GM19240 (cell line): ENCODE measurements around the gene BEND5.

Source experiments
- DNase-seq: peaks from one replicate; pipeline ENCODE4 v3.0.0; 2011; ENCODE audit warnings: low spot score; ENCODE audit not compliant: insufficient read length

Gene BEND5, protein sequence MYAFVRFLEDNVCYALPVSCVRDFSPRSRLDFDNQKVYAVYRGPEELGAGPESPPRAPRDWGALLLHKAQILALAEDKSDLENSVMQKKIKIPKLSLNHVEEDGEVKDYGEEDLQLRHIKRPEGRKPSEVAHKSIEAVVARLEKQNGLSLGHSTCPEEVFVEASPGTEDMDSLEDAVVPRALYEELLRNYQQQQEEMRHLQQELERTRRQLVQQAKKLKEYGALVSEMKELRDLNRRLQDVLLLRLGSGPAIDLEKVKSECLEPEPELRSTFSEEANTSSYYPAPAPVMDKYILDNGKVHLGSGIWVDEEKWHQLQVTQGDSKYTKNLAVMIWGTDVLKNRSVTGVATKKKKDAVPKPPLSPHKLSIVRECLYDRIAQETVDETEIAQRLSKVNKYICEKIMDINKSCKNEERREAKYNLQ

DNA sequence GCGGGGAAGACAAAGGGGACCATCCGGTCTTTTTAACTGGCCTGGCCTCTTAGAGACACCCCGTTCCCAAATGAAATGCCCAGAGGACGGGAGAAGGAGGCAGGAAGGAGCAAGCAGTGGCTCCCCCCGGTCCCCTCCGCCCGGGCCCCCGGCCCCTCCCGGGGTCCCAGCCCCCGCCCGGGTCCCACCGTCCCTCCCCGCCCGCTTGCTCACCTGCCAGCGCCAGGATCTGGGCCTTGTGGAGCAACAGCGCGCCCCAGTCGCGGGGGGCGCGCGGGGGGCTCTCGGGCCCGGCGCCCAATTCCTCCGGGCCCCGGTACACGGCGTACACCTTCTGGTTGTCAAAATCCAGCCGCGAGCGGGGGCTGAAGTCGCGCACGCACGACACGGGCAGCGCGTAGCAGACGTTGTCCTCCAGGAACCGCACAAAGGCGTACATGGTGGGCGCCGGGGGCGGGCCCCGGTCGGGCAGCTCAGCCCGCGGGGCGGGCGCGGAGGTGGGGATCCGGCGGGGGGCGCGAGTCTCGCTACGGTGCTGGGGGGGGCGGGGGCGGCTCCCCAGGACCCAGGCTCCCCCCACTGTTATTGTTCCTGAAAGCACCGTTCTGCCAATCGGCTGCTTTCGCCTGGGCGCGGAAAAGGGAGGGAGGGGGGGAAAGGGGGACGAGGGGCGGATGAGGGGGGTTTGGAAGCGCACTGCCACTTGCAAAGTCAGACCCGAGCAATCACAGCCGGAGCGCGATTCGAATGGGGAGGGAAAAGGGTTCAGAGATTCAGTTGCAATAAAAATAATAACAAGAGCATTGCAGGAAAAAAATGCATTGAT, at the start of gene BEND5:
Gene BEND5, minus strand, starts transcription at position 499 of the 826 bp plus-strand sequence. Its CDS starts 60 bp downstream, at position 439.
- DNase-seq, result no peak

DNA sequence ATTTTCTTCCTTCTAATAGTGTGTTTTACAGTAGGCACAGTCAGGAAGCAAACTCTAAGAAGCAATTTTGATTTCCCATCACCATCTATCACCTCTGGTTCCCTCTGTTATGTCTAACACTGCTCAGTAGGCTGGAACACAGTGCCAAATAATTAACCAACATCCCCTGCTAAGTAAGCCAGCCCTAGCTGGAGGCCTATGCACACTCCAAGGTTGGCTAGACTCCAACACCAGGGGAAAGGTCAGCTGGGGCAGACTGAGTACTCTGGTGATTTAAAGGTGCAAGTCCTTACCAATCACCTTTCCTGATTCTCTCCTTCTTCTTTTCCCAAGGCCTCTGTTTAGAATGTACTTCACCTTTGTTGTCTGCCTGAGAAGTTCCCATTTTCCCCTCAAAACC, 46.5 kb upstream of the BEND5 start:
- no peak for DNase-seq

DNA sequence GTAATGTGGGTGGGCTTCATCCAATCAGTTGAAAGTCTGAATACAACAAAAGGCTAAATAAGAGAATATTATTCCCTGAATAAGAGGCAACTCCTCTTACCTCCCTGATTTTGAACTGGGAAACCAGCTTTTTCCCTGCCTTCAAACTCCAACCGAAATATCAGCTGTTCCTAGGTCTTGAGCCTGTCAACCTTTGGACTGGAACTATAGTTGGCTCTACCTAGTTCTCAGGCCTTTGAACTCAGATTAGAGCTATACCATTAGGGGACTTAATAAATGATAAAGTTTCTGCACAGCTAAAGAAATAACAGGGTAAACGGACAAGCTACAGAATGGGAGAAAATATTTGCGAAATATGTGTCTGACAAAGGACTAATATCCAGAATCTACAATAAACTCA, 43.8 kb upstream of the BEND5 start:
- DNase-seq, result no peak

DNA sequence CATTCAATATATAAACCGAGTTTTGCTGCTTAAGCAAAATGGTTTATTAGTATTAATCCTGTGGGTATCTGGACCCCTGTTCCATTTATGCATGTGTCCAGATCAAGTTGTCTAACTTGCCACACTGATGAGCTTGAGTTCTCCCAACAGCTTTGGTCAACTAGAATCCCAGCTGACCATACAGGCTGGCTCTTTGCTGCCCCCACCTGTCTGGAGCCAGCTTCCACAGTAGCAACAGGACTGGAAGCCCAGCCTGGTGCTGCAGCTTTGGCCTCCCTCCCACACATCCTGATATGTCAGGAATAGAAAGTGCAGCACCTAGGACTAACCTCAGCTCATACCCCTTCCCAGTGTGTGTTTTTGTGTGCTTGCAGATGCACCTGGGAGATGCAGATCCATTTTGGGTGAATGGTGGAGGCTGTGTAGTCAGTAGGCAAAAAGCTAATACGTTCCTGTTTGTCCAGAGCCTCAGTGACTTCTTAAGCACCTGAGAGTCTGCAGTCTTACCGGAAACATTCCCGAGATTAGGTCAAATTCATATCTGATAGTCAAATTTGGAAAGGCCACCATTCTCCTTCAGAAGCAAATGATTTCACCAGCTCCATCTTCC, 40.9 kb upstream of the BEND5 start:
- peak; percentile 32 for DNase-seq

DNA sequence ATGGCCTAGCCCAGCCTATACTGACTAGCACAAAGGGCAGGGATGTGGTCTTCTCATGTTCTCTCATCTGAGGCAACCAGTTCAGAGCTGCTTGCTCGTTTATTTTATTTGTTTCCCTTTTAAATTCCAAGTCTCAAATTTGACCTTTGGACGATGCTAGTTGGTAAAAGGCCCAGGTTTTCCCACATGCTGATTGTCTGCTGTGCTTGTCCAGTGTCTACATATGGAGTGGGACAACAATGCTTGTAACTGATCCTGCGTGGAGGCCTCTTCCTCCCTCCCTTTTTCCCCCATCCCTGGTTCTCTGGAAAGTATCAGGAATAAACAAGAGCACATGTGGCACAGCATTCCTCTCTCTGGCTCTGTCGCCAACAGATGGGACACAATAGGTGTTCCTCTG, 34.0 kb upstream of the BEND5 start:
- DNase-seq, result no peak

DNA sequence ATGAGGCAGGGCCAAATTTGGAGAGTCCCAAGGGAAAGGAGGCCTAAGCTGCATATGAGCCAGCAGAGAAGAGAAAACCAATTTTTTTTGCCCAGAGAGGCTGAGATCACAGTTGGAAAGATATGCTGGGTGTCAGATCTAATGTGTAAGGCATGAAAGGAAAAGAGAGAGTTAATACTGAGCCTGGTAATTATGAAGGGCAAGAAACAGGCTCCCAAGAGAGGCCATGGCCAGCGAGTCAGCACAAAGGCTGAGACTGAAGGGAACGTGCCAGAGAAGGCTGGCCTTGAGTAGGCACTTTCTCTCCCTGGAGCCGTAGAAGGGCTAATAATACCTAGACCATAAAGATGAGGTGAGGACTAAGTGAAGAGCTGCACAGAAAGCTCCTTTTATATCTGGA, 31.8 kb upstream of the BEND5 start:
- DNase-seq, result no peak

DNA sequence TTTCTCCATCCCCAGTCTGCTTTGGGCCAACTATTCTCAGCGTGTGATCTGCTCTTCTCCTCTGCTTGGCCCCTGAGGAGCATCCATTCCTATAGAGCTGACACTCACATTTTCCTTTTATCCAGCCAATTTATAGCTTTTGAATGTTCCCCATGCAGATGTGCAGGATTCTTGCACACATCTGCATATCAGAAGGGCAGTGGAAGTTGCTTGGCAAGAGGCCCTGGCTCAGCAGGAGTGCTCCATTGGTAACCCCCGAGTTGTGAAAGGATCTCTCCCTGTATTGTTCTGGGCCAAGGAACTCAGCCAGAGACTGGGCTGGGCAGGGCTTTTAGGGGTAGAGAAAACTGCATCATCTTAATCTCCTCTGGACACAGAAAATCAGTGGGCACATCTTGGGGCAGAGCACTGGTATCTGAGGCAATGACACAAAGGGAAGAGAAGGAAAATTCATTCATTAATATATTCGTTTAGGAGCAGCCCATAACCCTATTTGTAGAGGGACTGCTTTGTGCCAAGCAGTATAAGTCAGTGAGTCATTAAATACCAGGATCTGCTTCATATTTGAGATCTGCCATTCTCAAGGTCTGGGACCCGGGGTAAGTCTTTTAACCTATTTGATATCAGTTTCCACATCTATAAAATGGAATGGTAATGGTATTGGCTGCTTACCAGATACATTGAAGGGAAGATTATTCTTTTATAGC, 31.0 kb upstream of the BEND5 start:
- DNase-seq, result no peak

DNA sequence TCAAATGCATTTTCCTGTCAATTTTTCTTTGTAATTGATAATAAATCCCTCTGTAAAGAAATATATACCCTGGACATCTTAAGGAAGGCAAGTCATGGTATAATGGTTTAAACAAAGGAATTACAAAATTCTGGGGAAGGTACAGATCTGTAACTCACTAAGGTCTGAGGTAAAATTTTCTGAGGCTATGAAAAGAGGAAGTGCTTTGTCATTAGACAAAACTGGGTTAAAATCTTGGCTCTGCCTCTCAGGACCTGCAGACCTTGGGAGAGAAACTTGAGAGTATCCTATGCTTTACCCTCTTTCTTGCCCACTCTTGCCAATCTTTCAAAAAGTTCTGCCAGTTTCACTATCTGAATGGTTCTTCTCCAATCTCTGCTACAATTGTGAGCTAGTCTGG, 26.8 kb upstream of the BEND5 start:
- DNase-seq, result no peak

DNA sequence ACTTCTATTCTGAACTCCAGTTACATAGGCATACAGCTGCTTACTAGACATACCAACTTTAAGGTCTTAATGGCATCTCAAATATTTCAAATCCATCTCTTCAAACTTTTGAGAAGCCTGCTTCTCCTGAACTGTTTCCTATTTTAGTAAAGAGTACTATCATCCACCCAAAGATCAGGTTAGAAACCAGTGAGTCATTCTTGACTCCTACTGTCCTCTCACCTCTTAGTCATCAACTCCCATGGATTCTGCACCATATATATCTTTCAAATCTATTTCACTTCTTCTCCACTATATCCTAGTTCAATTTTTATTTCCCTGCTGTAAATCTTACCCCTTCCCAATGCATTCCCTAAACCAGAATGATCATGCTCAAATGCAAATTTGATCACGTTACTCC, 18.1 kb upstream of the BEND5 start:
- DNase-seq, result no peak

DNA sequence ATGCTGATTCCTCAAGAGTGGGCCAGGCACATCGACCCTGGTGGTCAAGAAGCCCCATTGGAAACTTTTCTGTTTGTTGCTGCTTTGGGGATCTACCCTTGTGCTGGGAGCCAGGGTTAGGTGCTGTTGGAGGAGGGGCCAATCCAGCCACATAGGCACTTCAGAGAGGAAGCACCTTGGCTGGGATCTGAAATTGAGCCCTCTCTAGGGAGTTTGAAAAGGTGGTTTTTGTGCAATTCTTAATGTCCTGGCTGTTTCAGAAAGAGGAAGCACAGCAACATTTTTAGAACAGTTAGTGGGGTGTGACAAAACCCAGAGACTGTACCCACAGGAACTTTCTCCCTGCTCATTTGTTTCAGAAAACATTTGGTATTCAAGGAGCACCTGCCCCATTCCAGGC, 17.2 kb upstream of the BEND5 start:
- no peak for DNase-seq

DNA sequence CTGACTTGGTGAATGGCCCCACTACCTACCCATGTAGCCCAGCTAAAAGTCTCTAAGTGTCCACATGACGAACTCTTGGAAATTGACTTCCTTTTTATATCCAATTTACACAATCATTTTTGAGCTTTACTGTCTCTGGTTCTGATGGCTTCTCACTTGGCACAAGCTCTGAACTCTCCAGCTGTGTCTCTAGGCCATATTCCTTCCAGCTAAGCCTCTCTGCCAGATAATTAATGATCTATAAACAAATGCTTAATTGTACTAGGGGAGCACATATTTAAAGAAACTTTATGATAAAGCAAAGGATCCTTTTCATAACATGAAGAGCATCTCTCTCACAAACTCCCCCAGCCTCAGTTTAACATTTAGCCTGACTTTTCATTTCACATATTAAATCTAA, 16.3 kb upstream of the BEND5 start:
- DNase-seq, result no peak

DNA sequence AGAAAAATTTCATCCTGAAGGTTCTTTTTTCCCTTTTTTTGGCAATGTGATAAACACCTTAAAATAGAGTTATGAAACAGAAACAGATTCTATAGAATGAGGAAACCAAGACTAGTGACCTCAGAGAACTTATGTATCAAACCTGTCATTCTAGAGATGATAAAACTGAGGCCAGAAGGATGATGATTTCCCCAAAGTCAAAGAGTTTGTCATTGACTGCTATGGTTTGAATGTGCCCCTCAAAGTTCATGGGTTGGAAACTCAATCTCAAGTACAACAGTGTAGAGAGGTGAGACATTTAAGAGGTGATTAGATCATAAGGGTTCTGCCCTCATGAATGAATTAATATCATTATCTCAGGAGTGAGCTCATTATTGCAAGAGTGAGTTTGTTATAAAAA, 13.7 kb upstream of the BEND5 start:
- DNase-seq, result no peak

DNA sequence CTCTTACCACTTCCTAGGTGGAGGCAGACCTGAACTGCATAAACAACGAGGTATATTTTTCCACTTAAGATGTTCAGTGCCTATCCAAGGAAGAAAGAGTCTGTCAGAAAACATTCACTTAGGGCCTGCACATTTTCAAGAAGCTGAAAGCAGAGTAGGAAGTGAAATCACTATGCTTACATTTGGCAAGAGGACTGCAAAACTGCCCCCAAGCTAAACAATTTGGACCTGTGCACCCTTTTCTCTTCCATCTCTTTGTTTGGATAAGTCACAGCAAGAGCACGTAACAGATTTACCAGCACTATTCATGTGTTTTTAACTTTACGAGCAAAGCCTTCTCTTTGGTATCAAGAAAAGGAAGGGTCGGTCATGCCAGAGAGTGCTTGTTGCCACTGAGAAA, 13.2 kb upstream of the BEND5 start:
- DNase-seq, result no peak

DNA sequence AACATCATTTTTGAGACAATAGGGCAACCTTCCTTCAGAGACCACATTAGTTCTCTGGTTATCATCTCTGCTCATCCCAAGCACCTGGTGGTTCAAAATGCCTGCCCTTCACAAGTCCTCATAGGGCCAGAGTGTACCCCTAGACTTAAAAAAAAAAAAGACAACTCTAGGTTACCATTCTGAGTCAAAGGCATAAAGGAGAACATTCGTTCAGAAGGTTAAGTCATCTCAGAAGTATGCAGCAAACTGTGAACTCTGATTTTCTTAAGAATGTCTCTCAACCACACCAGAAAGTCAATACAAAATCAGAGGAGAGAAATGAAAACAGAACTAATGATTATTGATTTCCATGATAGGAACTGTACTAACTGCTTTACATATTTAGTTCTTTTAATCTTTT, 9.2 kb upstream of the BEND5 start:
- no peak for DNase-seq

DNA sequence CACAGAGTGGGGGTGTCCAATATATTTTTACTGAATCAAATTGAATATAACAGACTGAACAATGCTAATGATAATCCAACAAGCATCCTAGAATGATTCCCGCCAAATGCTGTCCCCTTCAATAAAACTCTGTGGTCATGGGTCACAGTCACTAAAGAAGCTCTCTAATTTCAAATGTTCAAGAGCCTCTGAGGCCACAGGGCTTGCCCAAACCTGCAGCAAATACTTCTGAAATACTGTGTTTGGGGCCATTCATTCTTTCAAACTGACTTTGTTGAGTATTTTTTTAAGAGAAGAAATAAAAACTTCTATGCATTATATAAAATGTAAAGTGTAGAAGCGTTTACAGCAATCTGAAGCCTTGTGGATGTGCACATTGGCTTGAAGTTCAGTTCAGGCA, 7.6 kb upstream of the BEND5 start:
- no peak for DNase-seq

DNA sequence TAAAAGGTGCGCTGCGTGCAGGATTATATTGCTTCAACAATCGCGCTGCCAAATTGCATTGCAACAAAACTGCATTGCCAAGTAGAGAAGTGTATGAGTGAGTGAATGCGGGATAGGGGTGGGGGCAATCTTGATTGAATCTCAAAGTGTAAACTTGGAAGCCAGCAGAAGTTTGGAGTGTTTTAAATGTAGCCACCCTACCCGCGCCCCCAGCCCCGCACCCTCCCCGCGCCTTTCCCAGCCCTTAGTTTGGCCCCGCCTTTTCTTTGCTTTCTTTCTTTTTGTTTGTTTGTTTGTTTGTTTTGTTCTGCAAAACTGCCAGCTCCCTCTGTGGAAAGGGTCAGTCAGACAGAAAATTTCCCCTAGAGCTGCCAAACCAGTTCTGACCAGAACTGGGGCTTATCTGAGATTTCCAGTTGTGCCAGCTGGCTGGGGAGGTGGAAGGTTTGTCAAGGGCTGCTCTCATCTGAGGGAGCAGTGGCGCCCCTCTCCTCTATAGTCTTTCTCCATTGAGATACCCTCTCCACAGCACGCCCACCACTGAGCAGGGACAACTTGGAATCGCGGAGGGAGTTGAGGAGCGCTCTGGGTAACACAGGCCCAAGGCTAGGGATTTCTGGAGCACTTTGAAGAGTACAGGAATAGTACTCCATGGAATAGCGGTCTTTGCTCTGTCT, 666 bp upstream of the BEND5 start:
- no peak for DNase-seq

DNA sequence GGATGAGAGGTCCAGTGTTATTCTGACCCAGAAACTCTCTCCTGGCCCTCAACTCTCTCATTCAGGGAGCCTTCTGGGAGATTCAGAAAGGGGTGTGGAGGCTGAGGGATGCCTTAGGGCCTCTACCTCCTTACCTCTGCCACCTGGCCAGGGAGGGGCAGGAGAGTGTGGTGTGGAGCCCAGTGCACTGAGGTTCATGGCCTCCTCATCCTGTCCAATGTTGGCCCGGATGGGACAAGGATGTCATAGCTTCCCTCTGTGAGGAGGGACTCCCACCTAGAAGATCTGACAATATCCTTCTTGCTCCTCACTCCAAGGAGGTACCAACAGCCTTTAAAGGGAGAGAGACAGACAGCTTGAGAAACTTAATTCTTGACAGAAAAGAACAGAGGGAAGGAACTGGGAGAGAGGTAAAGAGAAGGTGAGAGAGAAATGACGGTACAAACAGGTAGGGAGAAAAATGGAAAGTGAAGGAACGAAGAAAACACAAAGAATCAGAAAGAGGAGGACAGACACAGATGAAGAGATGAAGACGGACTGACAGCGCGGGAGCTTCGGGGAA, 779 bp downstream of the BEND5 start:
- no peak for DNase-seq

DNA sequence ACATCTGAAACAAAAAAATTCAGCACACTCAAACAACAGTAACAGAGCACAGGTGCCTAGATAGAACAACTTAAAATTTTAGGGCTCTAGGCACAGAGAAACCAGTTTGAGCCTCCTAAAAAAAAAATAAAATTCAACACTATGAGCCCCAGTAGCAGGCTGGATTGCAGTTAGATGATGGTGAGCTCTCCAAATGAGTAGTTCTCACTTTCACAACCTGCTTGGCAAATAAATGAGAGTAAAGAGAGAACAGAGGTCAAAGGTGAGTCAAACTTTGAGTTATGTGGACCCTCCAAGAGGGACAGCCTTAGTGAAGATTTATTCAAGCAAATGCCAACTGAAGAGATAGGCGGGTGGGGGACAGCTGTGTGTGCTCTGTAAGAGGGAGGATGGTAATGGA, 3.6 kb downstream of the BEND5 start:
- DNase-seq, result no peak

DNA sequence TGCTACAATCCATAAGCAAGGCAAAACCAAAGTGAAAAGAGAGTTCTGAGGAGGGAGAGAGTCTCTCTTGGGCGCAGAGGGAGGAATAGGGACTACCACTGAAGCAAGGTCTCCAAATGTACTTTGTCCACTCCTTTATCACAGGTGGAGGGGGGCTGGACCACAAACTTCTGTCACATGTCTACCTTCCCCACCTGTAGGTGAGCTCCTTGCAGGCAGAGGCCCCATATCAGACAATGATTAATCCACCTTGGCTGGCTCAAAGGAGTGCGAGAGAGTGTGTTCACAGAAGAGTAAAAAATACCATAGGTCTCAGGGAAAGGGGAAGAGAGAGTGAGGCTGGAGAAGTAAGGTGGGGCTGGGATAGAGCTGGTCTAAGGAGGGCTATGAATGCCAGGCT, 4.5 kb downstream of the BEND5 start:
- DNase-seq, result no peak

DNA sequence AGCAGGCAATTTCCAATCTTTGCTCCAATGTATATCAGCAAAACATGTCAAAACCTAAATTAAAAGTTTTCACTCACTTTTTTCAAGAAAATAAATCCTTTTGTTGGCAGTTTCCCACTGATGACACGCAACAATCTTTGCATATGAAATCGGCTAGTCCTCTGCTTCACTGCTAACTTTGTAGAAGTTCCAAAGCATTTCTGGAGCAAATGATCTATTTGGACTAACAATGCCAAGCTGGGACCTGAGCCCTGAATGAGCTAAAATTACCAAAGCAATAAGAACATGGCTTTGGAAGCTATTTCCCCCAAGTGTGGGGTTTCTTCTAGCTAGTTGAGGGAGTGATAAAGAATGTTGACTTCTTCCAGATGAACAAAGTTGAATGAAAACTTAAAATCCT, 5.1 kb downstream of the BEND5 start:
- no peak for DNase-seq

DNA sequence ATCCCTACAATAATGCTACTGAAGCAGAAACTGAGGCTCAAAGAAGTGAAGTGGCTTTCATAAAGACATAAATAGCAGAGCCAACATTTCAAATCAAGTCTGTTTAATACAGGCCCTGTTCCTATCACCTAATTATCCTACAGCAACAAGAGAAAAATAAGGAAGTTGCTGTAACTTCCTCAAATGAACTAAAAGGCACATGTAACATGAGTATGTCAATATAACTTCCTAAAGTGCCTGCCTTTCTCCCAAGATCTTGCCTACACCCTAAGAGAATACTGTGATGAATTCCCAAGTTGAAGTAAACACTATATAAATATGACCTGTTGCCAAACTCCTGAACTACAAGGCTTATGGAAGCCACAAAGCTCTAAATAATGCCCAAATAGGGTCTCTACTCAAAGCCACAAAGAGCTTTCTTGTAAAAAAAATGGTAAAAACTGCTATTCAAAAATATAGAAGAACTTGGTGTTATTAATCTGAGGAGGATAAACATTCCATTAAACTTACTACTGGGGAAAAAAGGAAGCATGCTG, 8.6 kb downstream of the BEND5 start:
- no peak for DNase-seq
